KMS-11 (cell line): ENCODE measurements around the gene ERCC3.

ENCODE experiments used
- H2AFZ ChIP-seq: fragments of 200-600 bp; sonication (generic); 2 replicates; pipeline ENCODE4 v1.6.1; 2016; ENCODE audit warnings: antibody characterized with exemption, mixed run types, low read depth
- H3K27ac ChIP-seq: fragments of 200-600 bp; sonication (generic); 2 replicates; pipeline ENCODE4 v1.6.1; 2016; ENCODE audit warnings: mild to moderate bottlenecking, mixed run types
- H3K27me3 ChIP-seq: fragments of 200-600 bp; sonication (generic); 2 replicates; pipeline ENCODE4 v1.6.1; 2017; ENCODE audit warnings: mild to moderate bottlenecking, low read depth, mixed run types, moderate library complexity; ENCODE audit not compliant: insufficient read depth
- H3K36me3 ChIP-seq: fragments of 200-600 bp; sonication (generic); 2 replicates; pipeline ENCODE4 v1.6.1; 2017; ENCODE audit warnings: mild to moderate bottlenecking, mixed run types; ENCODE audit not compliant: insufficient read depth
- H3K4me1 ChIP-seq: fragments of 200-600 bp; sonication (generic); 2 replicates; pipeline ENCODE4 v1.6.1; 2016; ENCODE audit warnings: mild to moderate bottlenecking, low read depth, mixed run types; ENCODE audit not compliant: poor library complexity, severe bottlenecking
- H3K4me2 ChIP-seq: fragments of 200-600 bp; sonication (generic); 2 replicates; pipeline ENCODE4 v1.7.0; 2016; ENCODE audit warnings: mild to moderate bottlenecking, mixed run types
- H3K4me3 ChIP-seq: fragments of 200-600 bp; sonication (generic); IDR thresholded peaks from 2 replicates; pipeline ENCODE4 v1.6.1; 2017; ENCODE audit warnings: low read depth, low read length, mixed read lengths; ENCODE audit not compliant: insufficient read depth
- H3K79me2 ChIP-seq: fragments of 200-600 bp; sonication (generic); 2 replicates; pipeline ENCODE4 v1.6.1; 2016; ENCODE audit warnings: low read depth, mixed run types; ENCODE audit not compliant: insufficient read depth
- H3K9ac ChIP-seq: fragments of 200-600 bp; sonication (generic); 2 replicates; pipeline ENCODE4 v1.6.1; 2016; ENCODE audit warnings: mild to moderate bottlenecking, mixed run types
- H4K20me1 ChIP-seq: fragments of 200-600 bp; sonication (generic); 2 replicates; pipeline ENCODE4 v1.6.1; 2016; ENCODE audit warnings: mild to moderate bottlenecking, mixed run types; ENCODE audit not compliant: insufficient read depth
- CTCF ChIP-seq: fragments of 200-600 bp; sonication (generic); conservative IDR thresholded peaks from 2 replicates; pipeline ENCODE4 v1.6.1; 2017; ENCODE audit warnings: low read depth, mild to moderate bottlenecking, antibody characterized with exemption, low read length, moderate library complexity, mixed read lengths

Gene ERCC3

DNA sequence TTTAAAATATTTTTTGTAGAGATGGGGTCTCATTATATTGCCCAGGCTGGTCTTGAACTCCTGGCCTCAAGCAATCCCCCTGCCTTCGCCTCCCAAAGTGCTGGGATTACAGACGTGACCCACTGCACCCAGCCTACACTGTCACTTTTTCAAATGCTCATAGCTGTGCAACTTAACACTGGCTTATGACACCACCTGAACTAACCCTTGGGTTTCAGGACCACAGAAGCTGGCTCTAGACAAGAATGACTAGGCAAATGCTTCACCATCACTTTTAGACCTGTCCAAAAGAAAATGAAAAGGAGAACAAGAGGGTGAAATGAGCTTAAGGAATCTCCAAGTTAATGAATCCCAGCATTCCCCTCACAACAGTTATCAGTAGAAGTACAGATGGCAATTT lies 13.3 kb downstream of the ERCC3 start:
- no peaks in the 10 kb centered on the region for H4K20me1 ChIP-seq

DNA sequence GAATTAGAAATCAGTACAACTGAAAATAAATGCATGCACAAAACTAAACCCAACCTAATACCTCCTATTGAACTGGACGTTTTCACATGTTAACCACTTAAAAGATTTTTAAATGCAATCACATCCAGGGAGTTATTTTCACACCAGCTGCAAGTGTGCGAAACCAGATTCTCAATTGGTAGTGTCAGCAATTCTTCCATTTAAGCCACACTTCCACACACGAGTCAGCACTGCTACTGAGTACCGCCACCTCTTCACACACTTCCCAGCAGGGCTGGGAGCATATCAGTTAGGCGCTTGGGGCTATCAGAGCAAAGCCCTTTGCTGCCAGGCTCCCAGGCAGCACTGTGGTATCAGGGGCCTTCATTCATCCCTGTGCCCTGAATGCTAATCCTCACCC lies 14.2 kb downstream of the ERCC3 start:
- Histone ChIP-seq H3K36me3 (no peaks in the 10 kb centered on the region), H3K4me3 (no peak overlapping the region), H3K9ac (no peak overlapping the region), H2AFZ (no peak overlapping the region), H3K27ac (no peak overlapping the region), H3K4me1 (peaks cover 10% of the 10 kb centered on the region), H4K20me1 (no peaks in the 10 kb centered on the region), H3K27me3 (no peaks in the 10 kb centered on the region), H3K79me2 (no peaks in the 10 kb centered on the region), H3K4me2 (no peak overlapping the region)
- no peak for TF ChIP-seq CTCF

More for the DNA sequence above, 13.3 kb downstream of the ERCC3 start:
- Histone ChIP-seq H3K9ac (no peak overlapping the region), H3K79me2 (no peaks in the 10 kb centered on the region), H2AFZ (no peak overlapping the region), H3K4me3 (no peak overlapping the region), H3K27ac (no peak overlapping the region), H3K36me3 (no peaks in the 10 kb centered on the region), H3K4me2 (no peak overlapping the region), H3K27me3 (no peaks in the 10 kb centered on the region), H3K4me1 (peaks cover 10% of the 10 kb centered on the region)
- no peak for TF ChIP-seq CTCF

- no peaks in the 10 kb centered on the region for H3K79me2 ChIP-seq
- no peak overlapping the region for H3K4me2 ChIP-seq
- no peak overlapping the region for H3K9ac ChIP-seq
- H2AFZ ChIP-seq = no peak overlapping the region
- no peak overlapping the region for H3K4me3 ChIP-seq
- H3K27ac ChIP-seq = no peak overlapping the region
- no peak for TF ChIP-seq CTCF
- no peaks in the 10 kb centered on the region for H3K27me3 ChIP-seq
- peaks cover 10% of the 10 kb centered on the region for H3K4me1 ChIP-seq
- H4K20me1 ChIP-seq = no peaks in the 10 kb centered on the region
- no peaks in the 10 kb centered on the region for H3K36me3 ChIP-seq
Measured at GRCh38 chr2:127278959-127279358, 15.0 kb downstream of the ERCC3 start.

GRCh38 chr2:127277028-127277427 lies 16.9 kb downstream of the ERCC3 start:
- H3K27ac ChIP-seq = no peak overlapping the region
- H3K4me3 ChIP-seq = no peak overlapping the region
- H3K36me3 ChIP-seq = no peaks in the 10 kb centered on the region
- H4K20me1 ChIP-seq = no peaks in the 10 kb centered on the region
- TF ChIP-seq CTCF = no peak
- no peak overlapping the region for H2AFZ ChIP-seq
- no peaks in the 10 kb centered on the region for H3K79me2 ChIP-seq
- H3K27me3 ChIP-seq = no peaks in the 10 kb centered on the region
- H3K4me1 ChIP-seq = peaks cover 10% of the 10 kb centered on the region
- H3K9ac ChIP-seq = no peak overlapping the region
- no peak overlapping the region for H3K4me2 ChIP-seq
